ENCODE data around the gene ZGRF1. TPM values are rescaled to one million over a fixed set of nuclear protein-coding genes. Genes with fewer than 3 reads are reported as not detected.

Gene ZGRF1
- total RNA-seq, 2 donors from 2014 or later = 1.0 to 2.0 TPM

DNA sequence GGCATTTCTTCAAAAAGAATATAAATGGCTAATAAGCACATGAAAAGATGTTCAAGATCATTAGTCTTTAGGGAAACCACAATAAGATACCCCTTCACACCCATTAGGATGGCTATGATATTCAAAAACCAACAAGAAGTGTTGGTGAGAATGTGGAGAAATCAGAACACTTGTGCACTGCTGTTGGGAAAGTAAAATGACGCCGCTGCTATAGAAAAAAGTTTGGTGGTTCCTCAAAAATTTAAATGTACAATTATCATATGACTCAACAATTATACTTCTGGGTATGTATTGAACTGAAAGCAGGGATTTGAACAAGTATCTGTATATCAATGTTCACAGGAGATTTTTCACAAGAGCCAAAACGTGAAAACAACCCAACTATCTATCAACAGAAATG is 91.4 kb downstream of the ZGRF1 start:
- H3K4me1 ChIP-seq = no peaks in the 10 kb centered on the region
- no peaks in the 10 kb centered on the region for H3K9me3 ChIP-seq
- H3K4me3 ChIP-seq = no peak overlapping the region
- no peaks in the 10 kb centered on the region for H3K27me3 ChIP-seq
- TF ChIP-seq, protein P1, sequence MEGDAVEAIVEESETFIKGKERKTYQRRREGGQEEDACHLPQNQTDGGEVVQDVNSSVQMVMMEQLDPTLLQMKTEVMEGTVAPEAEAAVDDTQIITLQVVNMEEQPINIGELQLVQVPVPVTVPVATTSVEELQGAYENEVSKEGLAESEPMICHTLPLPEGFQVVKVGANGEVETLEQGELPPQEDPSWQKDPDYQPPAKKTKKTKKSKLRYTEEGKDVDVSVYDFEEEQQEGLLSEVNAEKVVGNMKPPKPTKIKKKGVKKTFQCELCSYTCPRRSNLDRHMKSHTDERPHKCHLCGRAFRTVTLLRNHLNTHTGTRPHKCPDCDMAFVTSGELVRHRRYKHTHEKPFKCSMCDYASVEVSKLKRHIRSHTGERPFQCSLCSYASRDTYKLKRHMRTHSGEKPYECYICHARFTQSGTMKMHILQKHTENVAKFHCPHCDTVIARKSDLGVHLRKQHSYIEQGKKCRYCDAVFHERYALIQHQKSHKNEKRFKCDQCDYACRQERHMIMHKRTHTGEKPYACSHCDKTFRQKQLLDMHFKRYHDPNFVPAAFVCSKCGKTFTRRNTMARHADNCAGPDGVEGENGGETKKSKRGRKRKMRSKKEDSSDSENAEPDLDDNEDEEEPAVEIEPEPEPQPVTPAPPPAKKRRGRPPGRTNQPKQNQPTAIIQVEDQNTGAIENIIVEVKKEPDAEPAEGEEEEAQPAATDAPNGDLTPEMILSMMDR (IDR thresholded peaks at IDR 0.05) = no peak
- H3K36me3 ChIP-seq = no peaks in the 10 kb centered on the region
- H3K27ac ChIP-seq = no peak overlapping the region
- DNase-seq (ENCODE audit: low spot score) = no peak

DNA sequence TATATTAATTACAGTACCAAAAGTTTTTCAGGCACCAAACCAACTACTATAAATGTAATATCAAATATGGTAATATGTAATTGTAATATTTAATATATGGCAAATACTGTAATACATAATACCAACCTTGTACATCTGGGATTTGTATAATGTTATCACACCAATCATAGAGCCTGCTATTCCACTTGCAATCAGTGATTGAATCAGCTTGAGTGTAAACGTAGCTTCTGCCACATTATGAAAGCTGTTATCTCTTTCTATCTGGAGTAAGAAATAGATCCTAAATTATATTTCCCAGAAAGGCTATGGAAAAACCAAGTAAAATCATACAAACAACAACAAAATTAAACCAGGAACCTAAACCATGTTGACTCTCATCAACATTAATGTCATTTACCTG is 96.0 kb downstream of the ZGRF1 start:
- no peaks in the 10 kb centered on the region for H3K36me3 ChIP-seq
- no peaks in the 10 kb centered on the region for H3K9me3 ChIP-seq
- no peaks in the 10 kb centered on the region for H3K4me1 ChIP-seq
- DNase-seq (ENCODE audit: low spot score) = no peak
- no peak overlapping the region for H3K4me3 ChIP-seq
- H3K27ac ChIP-seq = no peak overlapping the region
- no peaks in the 10 kb centered on the region for H3K27me3 ChIP-seq
- TF ChIP-seq, protein P1 (IDR thresholded peaks at IDR 0.05) = no peak

GRCh38 chr4:112536123-112536522 is 100.6 kb downstream of the ZGRF1 start:
- no peaks in the 10 kb centered on the region for H3K9me3 ChIP-seq
- no peak for DNase-seq (ENCODE audit: low spot score)
- no peak overlapping the region for H3K4me3 ChIP-seq
- no peaks in the 10 kb centered on the region for H3K4me1 ChIP-seq
- no peaks in the 10 kb centered on the region for H3K27me3 ChIP-seq
- H3K27ac ChIP-seq = no peak overlapping the region
- H3K36me3 ChIP-seq = no peaks in the 10 kb centered on the region
- TF ChIP-seq, protein P1 (IDR thresholded peaks at IDR 0.05) = no peak

DNA sequence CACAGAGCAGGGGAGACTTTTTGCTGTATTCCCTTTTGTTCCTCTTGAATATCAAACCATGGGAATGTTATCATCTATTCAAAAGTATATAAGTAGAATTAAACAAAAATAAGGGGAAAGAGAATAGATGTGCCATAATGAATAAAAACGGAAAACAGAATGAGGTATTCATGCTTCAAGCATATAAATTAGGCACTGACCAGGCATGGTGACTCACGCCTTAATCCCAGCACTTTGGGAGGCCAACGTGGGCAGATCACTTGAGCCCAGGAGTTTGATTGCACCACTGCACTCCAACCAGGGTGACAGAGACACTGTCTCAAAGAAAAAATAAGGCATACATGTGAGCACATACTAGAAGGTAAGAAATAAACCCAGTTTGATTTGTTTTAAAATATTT is 104.4 kb downstream of the ZGRF1 start:
- no peak for DNase-seq (ENCODE audit: low spot score)
- Histone ChIP-seq H3K4me1 (no peaks in the 10 kb centered on the region), H3K36me3 (no peaks in the 10 kb centered on the region), H3K9me3 (no peaks in the 10 kb centered on the region), H3K27me3 (no peaks in the 10 kb centered on the region), H3K4me3 (no peak overlapping the region), H3K27ac (no peak overlapping the region)
- TF ChIP-seq, protein P1 (IDR thresholded peaks at IDR 0.05) = no peak

GRCh38 chr4:112531146-112531545 is 105.6 kb downstream of the ZGRF1 start:
- no peak overlapping the region for H3K27ac ChIP-seq
- H3K4me3 ChIP-seq = no peak overlapping the region
- no peaks in the 10 kb centered on the region for H3K9me3 ChIP-seq
- no peaks in the 10 kb centered on the region for H3K27me3 ChIP-seq
- DNase-seq (ENCODE audit: low spot score) = no peak
- no peaks in the 10 kb centered on the region for H3K36me3 ChIP-seq
- TF ChIP-seq, protein P1 (IDR thresholded peaks at IDR 0.05) = no peak
- no peaks in the 10 kb centered on the region for H3K4me1 ChIP-seq

DNA sequence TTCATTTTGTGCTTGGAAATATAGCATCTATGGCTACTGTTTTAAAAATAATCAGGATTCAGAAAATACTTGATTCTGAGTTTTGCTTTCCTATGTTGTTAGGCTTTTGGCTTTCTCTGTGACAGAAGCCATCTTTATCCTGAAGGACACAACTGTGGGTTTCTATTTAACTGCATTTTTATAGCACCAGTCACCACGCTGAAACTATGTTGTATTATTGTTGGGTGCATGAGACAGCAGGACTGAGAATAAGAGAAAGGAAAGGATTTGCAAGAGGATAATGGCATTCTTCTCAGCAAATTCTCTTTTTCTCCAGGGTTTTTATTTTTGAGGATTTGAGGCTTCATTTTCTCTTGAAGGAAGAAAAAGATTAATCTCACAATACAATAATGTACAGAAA is 110.6 kb downstream of the ZGRF1 start:
- Histone ChIP-seq H3K27me3 (peaks cover 23 to 32% of the 10 kb centered on the region in 2 donors), H3K36me3 (no peaks in the 10 kb centered on the region), H3K9me3 (no peaks in the 10 kb centered on the region), H3K4me3 (no peak overlapping the region), H3K4me1 (peaks cover 0 to 17% of the 10 kb centered on the region in 2 donors), H3K27ac (no peak overlapping the region)
- TF ChIP-seq, protein P1 (IDR thresholded peaks at IDR 0.05) = no peak
- DNase-seq (ENCODE audit: low spot score) = no peak
